ENCODE data around the gene CDC42BPA. TPM values are rescaled to one million over a fixed set of nuclear protein-coding genes. Genes with fewer than 3 reads are reported as not detected.

Gene CDC42BPA
- total and polyA plus RNA-seq, 2 donors (not counting 3 experiments of a cell fraction or from before 2014, with no cell fraction given), result 26.1 to 92.6 TPM

GRCh38 chr1:227210604-227211003 is 107.7 kb downstream of the CDC42BPA start:
- Histone ChIP-seq H3K4me3 (replicated peaks in 1 of 3; ENCODE audit: insufficient read depth in 1 of 3, low read depth in 1 of 3, low read length in 3 of 3) (no peak overlapping the region), H3K27ac (ENCODE audit: insufficient read depth, low read depth, low read length) (no peak overlapping the region), H2AFZ (ENCODE audit: low read depth, low read length) (no peak overlapping the region), H3K27me3 (ENCODE audit: control insufficient read depth in 2 of 2, insufficient read depth in 2 of 2, low read length in 2 of 2) (no peaks in the 10 kb centered on the region), H3K9me3 (replicated peaks; ENCODE audit: control insufficient read depth, insufficient read depth, low read length) (no peaks in the 10 kb centered on the region), H3K36me3 (ENCODE audit: control insufficient read depth in 2 of 2, extremely low read depth in 1 of 2, insufficient read depth in 2 of 2, low read length in 2 of 2) (no peaks in the 10 kb centered on the region), H3K9me1 (replicated peaks; ENCODE audit: control insufficient read depth, extremely low read depth, insufficient read depth, low read length) (no peaks in the 10 kb centered on the region), H3K79me2 (ENCODE audit: control insufficient read depth, insufficient read depth, low read length) (peaks cover 31% of the 10 kb centered on the region), H3K9ac (replicated peaks; ENCODE audit: extremely low read depth, insufficient read depth, low read length) (no peak overlapping the region), H3K4me1 (ENCODE audit: control insufficient read depth, extremely low read depth, insufficient read depth, low read length) (peaks cover 13% of the 10 kb centered on the region), H3K4me2 (ENCODE audit: insufficient read depth, low read length) (no peak overlapping the region), H4K20me1 (replicated peaks; ENCODE audit: control insufficient read depth, extremely low read depth, insufficient read depth, low read length) (peaks cover 6% of the 10 kb centered on the region)
- no peak for FAIRE-seq
- dilution Hi-C loops (cut with MboI; ENCODE audit: extremely low pct_ligation_motif_present, low sequenced_read_pairs) (no loop called here), intact Hi-C loops (cut with micrococcal nuclease) (no loop called here)
- ChIA-PET CTCF (interaction anchor here (0.6 to 0.7 kb wide), 2 partner anchors 8 to 49 kb away, joined by 3 read pairs; no protein-coding TSS in a partner anchor), POLR2A (no interaction called here)
- no TSS peak for BruUV-seq (replicated peaks)
- no peak for TF ChIP-seq JUN (IDR thresholded peaks at IDR 0.05; ENCODE audit: borderline replicate concordance, insufficient read depth, insufficient read length, low read depth)
- no peak for DNase-seq (ENCODE audit: low read depth, low spot score)

GRCh38 chr1:227197064-227197463 is 121.2 kb downstream of the CDC42BPA start:
- TF ChIP-seq FOS (IDR thresholded peaks at IDR 0.05; ENCODE audit: borderline replicate concordance, insufficient read depth, low read length) (no peak), POLR2A (IDR thresholded peaks at IDR 0.05; ENCODE audit: low read depth, low read length) (no peak), EZH2 (IDR thresholded peaks at IDR 0.05; ENCODE audit: borderline replicate concordance, low read depth, low read length, severe bottlenecking) (no peak), POLR2AphosphoS5 (IDR thresholded peaks at IDR 0.05; ENCODE audit: insufficient read depth, low read depth, low read length) (no peak), CTCF (IDR thresholded peaks at IDR 0.05; ENCODE audit: extremely low read depth in 1 of 2, insufficient read depth in 1 of 2, low read depth in 1 of 2, low read length in 2 of 2) (no peak), MAX (IDR thresholded peaks at IDR 0.05; ENCODE audit: insufficient read depth, insufficient read length) (no peak), GATA2 (IDR thresholded peaks at IDR 0.05; ENCODE audit: insufficient read depth, insufficient read length, low read depth, low read length) (no peak), JUN (IDR thresholded peaks at IDR 0.05; ENCODE audit: borderline replicate concordance, insufficient read depth, insufficient read length, low read depth) (no peak), MYC (IDR thresholded peaks at IDR 0.05; ENCODE audit: low read depth, low read length) (no peak)
- no peak for DNase-seq (ENCODE audit: low read depth, low spot score)
- Histone ChIP-seq H3K4me1 (ENCODE audit: control insufficient read depth, extremely low read depth, insufficient read depth, low read length) (no peaks in the 10 kb centered on the region), H3K27ac (ENCODE audit: insufficient read depth, low read depth, low read length) (no peak overlapping the region), H4K20me1 (replicated peaks; ENCODE audit: control insufficient read depth, extremely low read depth, insufficient read depth, low read length) (peaks cover 2% of the 10 kb centered on the region), H3K36me3 (ENCODE audit: control insufficient read depth in 2 of 2, extremely low read depth in 1 of 2, insufficient read depth in 2 of 2, low read length in 2 of 2) (peaks cover 2 to 4% of the 10 kb centered on the region in 2 experiments), H3K4me2 (ENCODE audit: insufficient read depth, low read length) (no peak overlapping the region), H3K9ac (replicated peaks; ENCODE audit: extremely low read depth, insufficient read depth, low read length) (no peak overlapping the region), H2AFZ (ENCODE audit: low read depth, low read length) (no peak overlapping the region), H3K9me3 (replicated peaks; ENCODE audit: control insufficient read depth, insufficient read depth, low read length) (no peaks in the 10 kb centered on the region), H3K4me3 (replicated peaks in 1 of 3; ENCODE audit: insufficient read depth in 1 of 3, low read depth in 1 of 3, low read length in 3 of 3) (no peak overlapping the region), H3K27me3 (ENCODE audit: control insufficient read depth in 2 of 2, insufficient read depth in 2 of 2, low read length in 2 of 2) (no peaks in the 10 kb centered on the region), H3K9me1 (replicated peaks; ENCODE audit: control insufficient read depth, extremely low read depth, insufficient read depth, low read length) (no peaks in the 10 kb centered on the region), H3K79me2 (ENCODE audit: control insufficient read depth, insufficient read depth, low read length) (peaks cover 20% of the 10 kb centered on the region)
- BruUV-seq (replicated peaks), result no TSS peak
- intact Hi-C loops (cut with micrococcal nuclease) (no loop called here), dilution Hi-C loops (cut with MboI; ENCODE audit: extremely low pct_ligation_motif_present, low sequenced_read_pairs) (no loop called here)
- CTCF ChIA-PET, result interaction anchor here (1.2 to 1.4 kb wide), 2 partner anchors 17 to 20 kb away, joined by 3 read pairs; no protein-coding TSS in a partner anchor
- FAIRE-seq, result no peak
- POLR2A ChIA-PET, result no interaction called here

All from endothelial cell of umbilical vein (primary cell).